GM18505 (cell line): ENCODE measurements around the gene CNPY1.

ENCODE experiments used
- ATAC-seq: cut with Tn5 transposase; IDR thresholded peaks from one replicate; pipeline ENCODE4 v1.9.1; 2021; ENCODE audit not compliant: unreplicated experiment
- POLR2A ChIP-seq: IDR thresholded peaks from 4 replicates; pipeline ENCODE4 v1.6.1; 2011; ENCODE audit warnings: borderline replicate concordance; ENCODE audit not compliant: insufficient read depth, insufficient read length; ENCODE audit errors: extremely low read depth

Gene CNPY1

DNA sequence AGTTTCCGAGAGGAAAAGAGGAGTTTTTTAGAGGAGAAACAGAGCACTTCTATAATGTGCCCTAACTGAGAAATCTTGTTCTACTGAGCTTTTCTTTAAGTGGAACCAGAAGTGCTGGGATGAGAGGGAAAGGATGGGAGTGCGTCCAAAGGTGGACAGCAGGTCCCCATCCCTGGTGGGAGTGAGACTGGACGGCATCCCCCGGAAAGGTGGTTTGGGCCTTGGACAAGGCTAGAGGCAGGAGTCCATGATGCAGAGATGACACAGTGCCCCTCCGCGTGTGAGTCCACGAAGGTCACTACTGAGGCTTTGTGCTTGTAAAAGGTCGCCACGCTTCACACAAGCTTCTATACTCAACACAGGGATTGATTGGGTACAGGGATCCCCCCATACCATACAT, 94.5 kb downstream of the CNPY1 start:
- no peak for ATAC-seq
- TF ChIP-seq POLR2A, result no peak
